ENCODE results near the gene CPNE2.

DNA sequence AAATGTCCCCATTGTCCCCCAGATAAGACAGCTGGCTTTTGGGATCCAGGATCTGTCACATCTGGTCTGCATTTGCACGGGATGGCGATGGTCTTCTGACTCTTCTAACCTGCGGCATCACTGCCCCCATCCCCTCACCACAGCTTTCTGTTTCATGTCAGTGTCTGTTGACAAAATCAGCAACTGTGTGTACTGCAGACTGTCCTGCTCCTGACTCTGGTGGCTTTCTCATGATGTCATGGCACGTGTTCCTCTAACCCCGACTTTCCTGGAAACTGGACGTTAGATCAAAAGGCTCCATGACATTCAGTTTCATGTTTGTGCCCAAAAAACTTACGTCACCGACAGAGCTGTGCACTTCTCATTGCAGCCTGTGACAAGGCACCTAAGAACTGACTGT, 30.1 kb upstream of the CPNE2 start:
- TF ChIP-seq, protein P1, sequence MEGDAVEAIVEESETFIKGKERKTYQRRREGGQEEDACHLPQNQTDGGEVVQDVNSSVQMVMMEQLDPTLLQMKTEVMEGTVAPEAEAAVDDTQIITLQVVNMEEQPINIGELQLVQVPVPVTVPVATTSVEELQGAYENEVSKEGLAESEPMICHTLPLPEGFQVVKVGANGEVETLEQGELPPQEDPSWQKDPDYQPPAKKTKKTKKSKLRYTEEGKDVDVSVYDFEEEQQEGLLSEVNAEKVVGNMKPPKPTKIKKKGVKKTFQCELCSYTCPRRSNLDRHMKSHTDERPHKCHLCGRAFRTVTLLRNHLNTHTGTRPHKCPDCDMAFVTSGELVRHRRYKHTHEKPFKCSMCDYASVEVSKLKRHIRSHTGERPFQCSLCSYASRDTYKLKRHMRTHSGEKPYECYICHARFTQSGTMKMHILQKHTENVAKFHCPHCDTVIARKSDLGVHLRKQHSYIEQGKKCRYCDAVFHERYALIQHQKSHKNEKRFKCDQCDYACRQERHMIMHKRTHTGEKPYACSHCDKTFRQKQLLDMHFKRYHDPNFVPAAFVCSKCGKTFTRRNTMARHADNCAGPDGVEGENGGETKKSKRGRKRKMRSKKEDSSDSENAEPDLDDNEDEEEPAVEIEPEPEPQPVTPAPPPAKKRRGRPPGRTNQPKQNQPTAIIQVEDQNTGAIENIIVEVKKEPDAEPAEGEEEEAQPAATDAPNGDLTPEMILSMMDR (IDR thresholded peaks at IDR 0.05), result no peak
- no peak for TF ChIP-seq POLR2AphosphoS5 (IDR thresholded peaks at IDR 0.05; ENCODE audit: insufficient read depth in 1 of 2, low read depth in 1 of 2)

Measured in vagina (tissue), 2 donors.